ENCODE measurements around the gene DOK7. TPM values are rescaled to one million over a fixed set of nuclear protein-coding genes. Genes with fewer than 3 reads are reported as not detected.

Gene DOK7, protein sequence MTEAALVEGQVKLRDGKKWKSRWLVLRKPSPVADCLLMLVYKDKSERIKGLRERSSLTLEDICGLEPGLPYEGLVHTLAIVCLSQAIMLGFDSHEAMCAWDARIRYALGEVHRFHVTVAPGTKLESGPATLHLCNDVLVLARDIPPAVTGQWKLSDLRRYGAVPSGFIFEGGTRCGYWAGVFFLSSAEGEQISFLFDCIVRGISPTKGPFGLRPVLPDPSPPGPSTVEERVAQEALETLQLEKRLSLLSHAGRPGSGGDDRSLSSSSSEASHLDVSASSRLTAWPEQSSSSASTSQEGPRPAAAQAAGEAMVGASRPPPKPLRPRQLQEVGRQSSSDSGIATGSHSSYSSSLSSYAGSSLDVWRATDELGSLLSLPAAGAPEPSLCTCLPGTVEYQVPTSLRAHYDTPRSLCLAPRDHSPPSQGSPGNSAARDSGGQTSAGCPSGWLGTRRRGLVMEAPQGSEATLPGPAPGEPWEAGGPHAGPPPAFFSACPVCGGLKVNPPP
- total RNA-seq = 1 to 10 TPM in 2 of 4 donors, under 1 TPM in 1, not detected in 1; 0.53 to 5.7 (median 4.1) TPM

DNA sequence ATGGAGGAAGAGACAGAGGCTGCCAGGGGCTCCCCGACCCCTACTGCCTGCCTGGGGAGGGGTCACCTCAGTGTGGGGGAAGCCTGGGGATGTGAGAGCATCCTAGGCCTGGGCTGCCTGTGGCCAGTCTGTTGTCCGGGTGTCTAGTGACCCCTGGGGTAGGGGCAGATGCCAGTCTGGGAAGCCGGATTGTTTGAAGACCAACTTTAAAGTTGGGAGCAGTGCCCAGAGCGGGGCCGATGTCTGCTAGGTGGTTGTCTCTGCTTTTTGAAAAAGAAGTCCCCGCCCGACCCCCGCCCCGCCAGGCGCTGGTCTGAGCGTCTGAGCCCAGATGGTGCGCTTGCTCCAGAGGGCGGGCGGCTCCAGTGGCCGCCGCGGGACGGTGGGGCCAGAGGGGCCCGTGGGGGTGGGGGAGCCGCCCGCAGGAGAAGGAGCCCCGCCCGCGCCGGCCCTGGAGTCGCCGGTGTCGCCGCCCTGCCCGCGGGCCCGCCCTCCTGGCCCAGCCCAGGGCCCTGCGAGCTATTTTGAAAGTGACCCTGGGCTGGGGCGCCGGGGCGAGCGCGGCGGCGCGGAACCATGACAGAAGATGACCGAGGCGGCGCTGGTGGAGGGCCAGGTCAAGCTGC lies at the start of gene DOK7:
TSS of gene DOK7 (plus strand) at position 517 of the 626 bp plus-strand sequence. CDS start at position 587, 70 bp downstream.
- Histone ChIP-seq H3K4me3 (peak within 1 kb of the TSS; percentile 26 to 57 (median 50)), H3K9me3 (no peaks in the 10 kb centered on the region), H3K36me3 (no peaks in the 10 kb centered on the region), H3K27me3 (peaks cover 0 to 19% of the 10 kb centered on the region in 2 donors), H3K4me1 (peaks cover 0 to 14% (median 7%) of the 10 kb centered on the region in 4 donors), H3K27ac (peak within 1 kb of the TSS in 1 of 4 donors; percentile 51)
- TF ChIP-seq, protein P1, sequence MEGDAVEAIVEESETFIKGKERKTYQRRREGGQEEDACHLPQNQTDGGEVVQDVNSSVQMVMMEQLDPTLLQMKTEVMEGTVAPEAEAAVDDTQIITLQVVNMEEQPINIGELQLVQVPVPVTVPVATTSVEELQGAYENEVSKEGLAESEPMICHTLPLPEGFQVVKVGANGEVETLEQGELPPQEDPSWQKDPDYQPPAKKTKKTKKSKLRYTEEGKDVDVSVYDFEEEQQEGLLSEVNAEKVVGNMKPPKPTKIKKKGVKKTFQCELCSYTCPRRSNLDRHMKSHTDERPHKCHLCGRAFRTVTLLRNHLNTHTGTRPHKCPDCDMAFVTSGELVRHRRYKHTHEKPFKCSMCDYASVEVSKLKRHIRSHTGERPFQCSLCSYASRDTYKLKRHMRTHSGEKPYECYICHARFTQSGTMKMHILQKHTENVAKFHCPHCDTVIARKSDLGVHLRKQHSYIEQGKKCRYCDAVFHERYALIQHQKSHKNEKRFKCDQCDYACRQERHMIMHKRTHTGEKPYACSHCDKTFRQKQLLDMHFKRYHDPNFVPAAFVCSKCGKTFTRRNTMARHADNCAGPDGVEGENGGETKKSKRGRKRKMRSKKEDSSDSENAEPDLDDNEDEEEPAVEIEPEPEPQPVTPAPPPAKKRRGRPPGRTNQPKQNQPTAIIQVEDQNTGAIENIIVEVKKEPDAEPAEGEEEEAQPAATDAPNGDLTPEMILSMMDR (IDR thresholded peaks at IDR 0.05) = no peak
- DNase-seq = no peak

DNA sequence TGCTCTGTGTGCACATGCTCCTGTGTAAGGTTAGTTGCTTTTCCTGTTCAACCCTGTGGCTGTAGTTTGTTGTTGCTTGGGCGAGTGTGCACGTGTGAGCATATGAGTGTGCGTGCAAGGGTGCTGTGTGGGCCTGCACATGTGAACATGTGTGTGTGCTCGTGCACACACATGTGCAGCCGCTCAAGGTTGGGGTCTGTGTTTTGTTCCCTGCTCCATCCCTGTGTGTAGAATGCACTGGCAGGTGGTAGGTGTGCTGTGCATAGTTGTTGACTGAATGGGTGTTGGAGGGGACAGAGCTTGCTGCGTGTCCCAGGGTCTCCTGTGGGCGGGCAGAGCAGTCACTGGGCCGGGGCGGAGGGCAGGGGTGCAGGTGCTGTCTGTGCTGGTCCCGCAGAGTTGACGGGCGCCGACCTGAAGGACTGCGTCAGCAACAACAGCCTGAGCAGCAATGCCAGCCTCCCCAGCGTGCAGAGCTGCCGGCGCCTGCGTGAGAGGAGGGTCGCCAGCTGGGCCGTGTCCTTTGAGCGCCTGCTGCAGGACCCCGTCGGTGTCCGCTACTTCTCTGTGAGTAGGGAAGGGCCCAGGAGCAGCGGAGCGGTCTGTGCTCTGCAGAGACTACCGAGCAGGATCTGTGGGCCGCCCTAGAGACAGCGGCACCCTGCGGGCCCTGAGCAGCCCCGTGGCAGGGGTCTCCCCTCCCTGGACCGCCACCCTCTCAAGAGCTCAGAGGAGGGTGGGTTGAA lies 49.3 kb upstream of the DOK7 start:
- no peak overlapping the region for H3K4me3 ChIP-seq
- peak in 1 of 3 donors; percentile 45 for DNase-seq
- peaks cover 0 to 32% (median 0%) of the 10 kb centered on the region in 3 donors for H3K36me3 ChIP-seq
- TF ChIP-seq, protein P1 (IDR thresholded peaks at IDR 0.05) = no peak
- TF ChIP-seq POLR2A (IDR thresholded peaks at IDR 0.05) = no peak
- H3K4me1 ChIP-seq = no peaks in the 10 kb centered on the region
- no peaks in the 10 kb centered on the region for H3K9me3 ChIP-seq
- no peak overlapping the region for H3K27ac ChIP-seq
- H3K27me3 ChIP-seq = no peaks in the 10 kb centered on the region

DNA sequence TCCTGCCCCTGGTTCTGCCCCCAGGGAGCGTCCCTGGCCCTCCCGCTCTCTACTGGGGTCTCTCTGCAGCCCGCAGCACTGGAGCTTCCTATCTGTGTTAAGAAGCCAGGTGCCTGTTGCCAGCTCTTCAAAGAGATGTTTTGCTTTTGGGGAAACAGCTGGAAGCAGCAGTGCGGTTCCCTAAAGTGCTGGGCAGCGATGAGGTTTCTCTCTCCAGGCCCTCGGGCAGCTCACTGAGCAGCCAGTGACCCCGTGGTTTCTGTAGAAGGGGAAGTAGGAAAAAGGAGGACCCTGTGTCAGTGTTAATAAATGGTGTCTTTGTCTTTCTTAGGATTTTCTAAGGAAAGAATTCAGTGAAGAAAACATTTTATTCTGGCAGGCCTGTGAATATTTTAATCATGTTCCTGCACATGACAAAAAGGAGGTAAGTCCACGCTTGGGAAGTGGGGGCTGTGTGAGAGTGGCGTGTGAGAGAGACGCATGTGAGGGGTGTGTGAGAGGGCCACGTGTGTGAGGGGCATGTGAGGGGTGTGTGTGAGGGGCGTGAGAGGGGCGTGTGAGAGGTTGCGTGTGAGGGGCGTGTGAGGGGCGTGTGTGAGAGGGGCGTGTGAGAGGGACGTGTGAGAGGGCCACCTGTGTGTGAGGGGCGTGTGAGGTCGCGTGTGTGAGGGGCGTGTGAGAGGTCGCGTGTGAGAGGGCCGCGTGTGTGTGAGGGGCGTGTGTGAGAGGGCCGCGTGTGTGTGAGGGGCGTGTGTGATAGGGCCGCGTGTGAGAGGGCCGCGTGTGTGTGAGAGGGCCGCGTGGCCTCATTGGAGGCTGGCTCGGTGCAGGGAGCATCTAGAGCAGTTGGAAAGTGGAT lies 48.5 kb upstream of the DOK7 start:
- Histone ChIP-seq H3K27ac (no peak overlapping the region), H3K27me3 (no peaks in the 10 kb centered on the region), H3K9me3 (no peaks in the 10 kb centered on the region), H3K36me3 (peaks cover 0 to 32% (median 0%) of the 10 kb centered on the region in 3 donors), H3K4me3 (no peak overlapping the region), H3K4me1 (no peaks in the 10 kb centered on the region)
- peak in 1 of 3 donors; percentile 30 for DNase-seq
- no peak for TF ChIP-seq POLR2A (IDR thresholded peaks at IDR 0.05)
- TF ChIP-seq, protein P1 (IDR thresholded peaks at IDR 0.05) = no peak

DNA sequence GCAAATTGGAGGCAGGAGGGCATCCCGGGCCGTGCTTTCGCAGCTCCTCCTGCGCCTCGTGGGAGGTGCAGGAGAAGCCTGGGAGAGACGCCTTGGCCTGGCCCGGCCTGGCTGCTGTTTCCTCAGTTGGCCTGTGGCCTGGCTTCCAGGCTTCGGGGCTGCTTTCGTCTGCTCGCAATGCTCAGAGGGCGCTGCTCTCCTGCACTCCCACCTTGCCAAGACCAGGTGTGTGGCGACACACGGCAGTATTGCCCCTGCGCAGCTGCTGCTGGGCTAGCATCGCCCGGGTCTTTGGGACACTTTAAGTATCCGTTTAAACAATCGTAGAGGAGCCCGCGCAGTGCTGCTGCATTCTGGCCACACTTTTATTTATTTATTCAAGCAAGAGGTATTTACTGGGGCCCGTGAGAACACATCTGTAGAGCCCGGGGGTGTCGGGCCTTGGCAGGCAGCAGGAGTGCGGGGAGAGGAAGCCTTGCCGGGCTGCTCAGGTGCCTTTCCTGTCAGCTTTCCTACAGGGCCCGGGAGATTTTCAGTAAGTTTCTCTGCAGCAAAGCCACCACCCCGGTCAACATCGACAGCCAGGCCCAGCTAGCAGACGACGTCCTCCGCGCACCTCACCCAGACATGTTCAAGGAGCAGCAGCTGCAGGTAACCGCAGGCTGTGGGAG lies 47.5 kb upstream of the DOK7 start:
- peak in 1 of 3 donors; percentile 26 for DNase-seq
- Histone ChIP-seq H3K27me3 (no peaks in the 10 kb centered on the region), H3K4me1 (no peaks in the 10 kb centered on the region), H3K36me3 (peaks cover 0 to 32% (median 0%) of the 10 kb centered on the region in 3 donors), H3K4me3 (no peak overlapping the region), H3K9me3 (no peaks in the 10 kb centered on the region), H3K27ac (no peak overlapping the region)
- TF ChIP-seq, protein P1 (IDR thresholded peaks at IDR 0.05) = no peak
- TF ChIP-seq POLR2A (IDR thresholded peaks at IDR 0.05) = no peak

All from Peyer's patch (tissue), 4 donors.